HepG2 (cell line): ENCODE results near the gene NBPF1. TPM values are rescaled to one million over a fixed set of nuclear protein-coding genes. Genes with fewer than 3 reads are reported as not detected.
A peak's percentile ranks its signal among the peaks of the same experiment; 100 is the strongest.
"Not testable (repeated sequence)": the region's sequence is repeated elsewhere in the genome, so short reads cannot be mapped to it uniquely, and the experiment has no call there.

Experiments
- ATAC-seq: fragments of 200-7000 bp; cut with Tn5 transposase; 3 replicates; pipeline ENCODE4 v1.9.1; 2020; ENCODE audit warnings: mild to moderate bottlenecking, moderate library complexity
- BruUV-seq: library from RNA; stranded (reverse); fragments of 400-500 nt; replicated peaks from 2 replicates; lab custom pipeline; 2021; lab: Mats Ljungman, UMichigan
- CTCF ChIA-PET: fragments of 300-600 bp; formaldehyde crosslinking; extraction: SDS; loops from one replicate; lab custom pipeline; 2021; ENCODE audit warnings: low total read pairs, inconsistent platforms, low intra/inter-chr PET ratio; lab: Yijun Ruan, JAX
- POLR2A ChIA-PET: fragments of 350-600 bp; sonication (Branson Sonifier 250); formaldehyde crosslinking; loops from one replicate; lab custom pipeline; 2020; ENCODE audit warnings: antibody characterized with exemption, inconsistent platforms; lab: Yijun Ruan, JAX
- DNase-seq: peaks from one replicate; pipeline ENCODE4 v3.0.0-alpha.2; 2015; ENCODE audit warnings: low spot score
- FAIRE-seq: peaks from 3 replicates; lab custom pipeline; 2011; peaks lifted over from hg19 to GRCh38; lab: Jason Lieb, UNC
- H2AFZ ChIP-seq: one replicate; pipeline ENCODE4 v1.6.1; 2011; ENCODE audit warnings: low read length, inconsistent platforms
- H3K27ac ChIP-seq: fragments of 300-600 bp; 3 replicates; pipeline ENCODE4 v1.8.0; 2011; ENCODE audit warnings: mixed run types, mild to moderate bottlenecking, mixed read lengths, low read length, inconsistent platforms; ENCODE audit not compliant: insufficient read depth; ENCODE audit errors: extremely low read length
- H3K27me3 ChIP-seq, 2 experiments: fragments of 200-600 bp in 1 of 2; 2 replicates in 1 of 2; 3 replicates in 1 of 2; pipeline versions ENCODE4 v1.6.0 to v1.8.0; 2011; ENCODE audit warnings: low read length in 2 of 2, mild to moderate bottlenecking in 2 of 2, moderate library complexity in 2 of 2, inconsistent platforms in 1 of 2; ENCODE audit not compliant: insufficient read depth in 2 of 2, control insufficient read depth in 1 of 2
- H3K36me3 ChIP-seq, 2 experiments: fragments of 200-600 bp in 1 of 2; replicated peaks in 1 of 2; 2 replicates in 1 of 2; 3 replicates in 1 of 2; pipeline versions ENCODE4 v1.5.1 to v1.8.0; 2011; ENCODE audit warnings: low read length in 2 of 2, inconsistent platforms in 1 of 2; ENCODE audit not compliant: insufficient read depth in 2 of 2, control insufficient read depth in 1 of 2
- H3K4me1 ChIP-seq: 2 replicates; pipeline ENCODE4 v1.5.1; 2012; ENCODE audit warnings: low read length, inconsistent platforms; ENCODE audit not compliant: insufficient read depth
- H3K4me2 ChIP-seq: 2 replicates; pipeline ENCODE4 v1.6.0; 2011; ENCODE audit warnings: low read depth, low read length, inconsistent platforms
- H3K4me3 ChIP-seq, 3 experiments: fragments of 200-600 bp in 1 of 3; sonication (generic), shearing (Covaris generic) in 1 of 3; replicated peaks in 1 of 3; 2 replicates each; pipeline ENCODE4 v1.5.1; 2011 to 2016; ENCODE audit warnings: low read length in 3 of 3, inconsistent platforms in 2 of 3, low read depth in 2 of 3, mild to moderate bottlenecking in 2 of 3, control low read depth in 1 of 3, mixed read lengths in 1 of 3; ENCODE audit not compliant: insufficient read depth in 1 of 3
- H3K79me2 ChIP-seq: one replicate; pipeline ENCODE4 v1.6.1; 2011; ENCODE audit warnings: low read length, inconsistent platforms; ENCODE audit not compliant: insufficient read depth
- H3K9ac ChIP-seq: 2 replicates; pipeline ENCODE4 v1.6.0; 2011; ENCODE audit warnings: mild to moderate bottlenecking, low read depth, low read length, inconsistent platforms; ENCODE audit not compliant: insufficient read depth
- H3K9me3 ChIP-seq: 2 replicates; pipeline ENCODE4 v1.5.1; 2012; ENCODE audit warnings: mild to moderate bottlenecking, low read length
- H4K20me1 ChIP-seq: 2 replicates; pipeline ENCODE4 v1.6.0; 2011; ENCODE audit warnings: inconsistent platforms, mild to moderate bottlenecking, low read length, moderate library complexity; ENCODE audit not compliant: insufficient read depth
- FOXJ3 ChIP-seq: sonication (generic); formaldehyde crosslinking; IDR thresholded peaks from 2 replicates; pipeline ENCODE4 v1.4.0; 2020; ENCODE audit warnings: missing genetic modification reagents, mild to moderate bottlenecking, borderline replicate concordance
- GATAD2A ChIP-seq: IDR thresholded peaks from 2 replicates; pipeline ENCODE4 v1.6.1; 2016
- HNF4A ChIP-seq: sonication (generic); formaldehyde crosslinking; IDR thresholded peaks from 2 replicates; pipeline ENCODE4 v1.4.0; 2020; ENCODE audit warnings: missing genetic modification reagents
- MYC ChIP-seq: sonication (generic); formaldehyde crosslinking; IDR thresholded peaks from 2 replicates; pipeline ENCODE4 v1.9.0; 2021; ENCODE audit warnings: missing genetic modification reagents, borderline replicate concordance
- NR2F1 ChIP-seq, 2 experiments: fragments of 450-650 bp in 1 of 2; formaldehyde crosslinking in 1 of 2; IDR thresholded peaks; 2 replicates each; pipeline versions ENCODE4 v1.5.0 to v1.6.1; 2016 to 2020; ENCODE audit warnings: mild to moderate bottlenecking in 1 of 2, missing compliant biosample characterization in 1 of 2, missing genetic modification reagents in 1 of 2, moderate library complexity in 1 of 2
- NR2F6 ChIP-seq, 2 experiments: IDR thresholded peaks; 2 replicates each; pipeline ENCODE4 v1.6.1; 2016; ENCODE audit warnings: antibody characterized with exemption in 1 of 2, mild to moderate bottlenecking in 1 of 2
- PATZ1 ChIP-seq: sonication (generic); formaldehyde crosslinking; IDR thresholded peaks from 2 replicates; pipeline ENCODE4 v1.4.0; 2020; ENCODE audit warnings: missing genetic modification reagents
- RARA ChIP-seq: IDR thresholded peaks from 2 replicates; pipeline ENCODE4 v1.6.1; 2016; ENCODE audit warnings: missing genetic modification reagents, missing compliant biosample characterization
- RBFOX2 ChIP-seq: fragments of 200-400 bp; formaldehyde crosslinking; IDR thresholded peaks from 2 replicates; pipeline ENCODE4 v1.6.1; 2017; ENCODE audit warnings: low read depth, mild to moderate bottlenecking, low read length
- RXRA ChIP-seq: sonication (generic); formaldehyde crosslinking; IDR thresholded peaks from 2 replicates; pipeline ENCODE4 v1.5.1; 2020; ENCODE audit warnings: missing genetic modification reagents
- THRA ChIP-seq: sonication (generic); formaldehyde crosslinking; IDR thresholded peaks from 2 replicates; pipeline ENCODE4 v1.4.0; 2020; ENCODE audit warnings: missing genetic modification reagents, borderline replicate concordance
- ZBTB7B ChIP-seq: sonication (generic); formaldehyde crosslinking; IDR thresholded peaks from 2 replicates; pipeline ENCODE4 v1.4.0; 2020; ENCODE audit warnings: missing genetic modification reagents
- ZFX ChIP-seq: sonication (generic); formaldehyde crosslinking; IDR thresholded peaks from 2 replicates; pipeline ENCODE4 v1.4.0; 2020; ENCODE audit warnings: mild to moderate bottlenecking, low read depth, missing genetic modification reagents, moderate library complexity
- ZNF768 ChIP-seq: sonication (generic); formaldehyde crosslinking; IDR thresholded peaks from 2 replicates; pipeline ENCODE4 v1.4.0; 2020; ENCODE audit warnings: missing genetic modification reagents
- WGBS: methylation state at CpG from one replicate; pipeline ENCODE4 v1.1.6; 2017; ENCODE audit warnings: low lambda C conversion rate; 5-methylcytosine and 5-hydroxymethylcytosine counted together
- in situ Hi-C: cut with HindIII; loops from 2 replicates; pipeline ENCODE4 v1.10.0; 2017; ENCODE audit warnings: low pct_unique_long_range_greater_than_20kb; ENCODE audit not compliant: extremely low pct_ligation_motif_present
- intact Hi-C: fragments of 100-400 bp; cut with micrococcal nuclease; formaldehyde crosslinking; loops from one replicate; pipeline ENCODE4 v1.10.0; 2022; ENCODE audit not compliant: unreplicated experiment
- polyA plus RNA-seq, 8 experiments: library from polyadenylated mRNA; depleted of rRNA in 3 of 8; stranded (reverse) in 7 of 8; unstranded in 1 of 8; fragments of >200 nt; fragmentation: Illumina TruSeq in 4 of 8; extraction: Trizol in 4 of 8; gene quantifications; 2 replicates each; pipeline versions ENCODE4 v1.2.1 to v1.2.3, GENCODE V29; 2011 to 2016; ENCODE audit warnings: low read depth in 4 of 8, missing spikeins in 1 of 8, mixed read lengths in 1 of 8; ENCODE audit not compliant: insufficient read depth in 1 of 8
- total RNA-seq, 5 experiments: library from RNA; depleted of rRNA; stranded (reverse); fragments of >200 nt; fragmentation: Illumina TruSeq; extraction: Trizol; gene quantifications; 2 replicates each; pipeline ENCODE4 v1.2.3, GENCODE V29; 2016; ENCODE audit warnings: low read depth in 1 of 5

Gene NBPF1
- total and polyA plus RNA-seq, 2 of the 13 experiments (the other 11 are each of a cell fraction or from before 2014, with no cell fraction given): 30.3 to 35.6 TPM

GRCh38 chr1:16649960-16650359 lies 36.6 kb upstream of the NBPF1 start:
- H3K27ac ChIP-seq, H3K4me2 ChIP-seq, in situ Hi-C loops, POLR2A ChIA-PET, H3K9ac ChIP-seq, DNase-seq, H3K27me3 ChIP-seq, H2AFZ ChIP-seq, BruUV-seq, FAIRE-seq, H3K4me3 ChIP-seq, H3K36me3 ChIP-seq, H3K9me3 ChIP-seq, H4K20me1 ChIP-seq, ATAC-seq, CTCF ChIA-PET, intact Hi-C loops: not testable (repeated sequence)
- WGBS: 82% methylated on average over 9 of the region's 9 CpGs
- H3K4me1 ChIP-seq: peaks cover 40% of the 10 kb centered on the region
- TF ChIP-seq FOXJ3: 0 out of 2 replicates have a peak, but pooled peaks have one; percentile 19
- H3K79me2 ChIP-seq: peaks cover 13% of the 10 kb centered on the region

- H3K9ac ChIP-seq; POLR2A ChIA-PET; H3K4me3 ChIP-seq; H3K27me3 ChIP-seq; H4K20me1 ChIP-seq; H3K9me3 ChIP-seq; H3K36me3 ChIP-seq; intact Hi-C loops; H3K4me2 ChIP-seq; FAIRE-seq; DNase-seq; BruUV-seq; in situ Hi-C loops; CTCF ChIA-PET; H3K27ac ChIP-seq; H2AFZ ChIP-seq; TF ChIP-seq NR2F6 (IDR thresholded peaks at IDR 0.05): not testable (repeated sequence)
- Histone ChIP-seq H3K79me2 (peaks cover 19% of the 10 kb centered on the region), H3K4me1 (peaks cover 40% of the 10 kb centered on the region)
- 74% methylated on average over 5 of the region's 6 CpGs for WGBS
- ATAC-seq: peak; percentile 16
- TF ChIP-seq HNF4A (CRISPR knock-in tag) (peak; percentile 77), ZBTB7B (CRISPR knock-in tag) (0 out of 2 replicates have a peak, but pooled peaks have one; percentile 38), RBFOX2 (0 out of 2 replicates have a peak, but pooled peaks have one; percentile 5), ZNF768 (CRISPR knock-in tag) (0 out of 2 replicates have a peak, but pooled peaks have one; percentile 25), NR2F1 (CRISPR knock-in tag; IDR thresholded peaks at IDR 0.05) (peak in 1 of 2 experiments; percentile 25; a peak in 1 of 4 replicates), THRA (CRISPR knock-in tag) (peak; percentile 49; the same call in 1 of the 2 replicates), PATZ1 (CRISPR knock-in tag) (peak; percentile 48; the same call in 1 of the 2 replicates), NR2F6 (CRISPR knock-in tag; IDR thresholded peaks at IDR 0.05) (0 out of 2 replicates have a peak, but pooled peaks have one; percentile 19), RARA (CRISPR knock-in tag) (peak; percentile 32; the same call in 1 of the 2 replicates), ZFX (CRISPR knock-in tag) (peak; percentile 49), MYC (CRISPR knock-in tag) (peak; percentile 43; the same call in 1 of the 2 replicates), RXRA (peak; percentile 44), GATAD2A (CRISPR knock-in tag) (peak; percentile 63; the same call in 1 of the 2 replicates)
These were observed 36.0 kb upstream of the NBPF1 start for GRCh38 chr1:16649390-16649789.
